HG03439 (cell line): ENCODE results near the gene FZD2.
"Not testable (repeated sequence)": the region's sequence is repeated elsewhere in the genome, so short reads cannot be mapped to it uniquely, and the experiment has no call there.

ENCODE experiments used
- ATAC-seq: cut with Tn5 transposase; IDR thresholded peaks from one replicate; pipeline ENCODE4 v1.9.1; 2021; ENCODE audit warnings: mild to moderate bottlenecking, moderate library complexity; ENCODE audit not compliant: unreplicated experiment

FZD2 gene

DNA sequence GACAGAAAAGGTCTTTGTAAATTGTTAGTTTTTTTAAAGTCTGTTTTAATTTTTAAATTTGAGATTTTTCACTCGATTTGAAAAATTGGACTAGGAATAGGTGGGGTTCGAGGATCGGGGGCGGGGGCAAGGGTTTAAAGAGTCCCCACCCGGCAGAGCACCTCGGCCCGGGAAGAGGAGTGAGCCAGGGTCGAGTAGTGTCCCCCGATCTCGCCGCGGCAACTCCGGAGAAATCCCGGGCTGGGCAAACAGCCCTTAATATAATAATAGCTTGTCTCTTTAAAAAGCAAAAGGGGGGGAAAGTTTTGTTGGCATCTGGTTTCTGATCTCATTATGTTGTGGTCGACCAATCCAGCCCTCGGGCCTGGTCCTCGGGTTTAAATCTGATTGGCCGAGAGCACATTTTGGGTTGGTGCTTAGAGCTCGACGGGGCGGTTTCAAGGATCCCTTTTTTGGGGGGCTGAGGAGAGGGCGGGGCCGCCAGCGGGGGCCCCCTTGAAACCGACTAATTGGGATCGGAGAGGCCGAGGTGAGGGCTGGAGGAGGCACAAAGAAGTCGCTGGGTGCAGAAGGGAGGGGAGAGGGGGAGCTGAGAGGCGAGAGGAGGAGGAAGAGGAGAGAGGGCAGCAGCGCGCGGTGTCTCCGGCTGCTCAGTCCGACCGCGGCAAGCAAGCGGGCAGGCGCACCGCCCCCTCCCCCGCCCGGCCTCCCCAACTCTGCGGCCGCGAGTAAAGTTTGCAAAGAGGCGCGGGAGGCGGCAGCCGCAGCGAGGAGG lies at the start of gene FZD2:
Gene FZD2 (plus strand): TSS at position 653 of the 775 bp plus-strand sequence. CDS start 205 bp downstream, outside the sequence.
- ATAC-seq = peak; percentile 66

GRCh38 chr17:44511241-44512134 lies 45.8 kb upstream of the FZD2 start:
- ATAC-seq = not testable (repeated sequence)

DNA sequence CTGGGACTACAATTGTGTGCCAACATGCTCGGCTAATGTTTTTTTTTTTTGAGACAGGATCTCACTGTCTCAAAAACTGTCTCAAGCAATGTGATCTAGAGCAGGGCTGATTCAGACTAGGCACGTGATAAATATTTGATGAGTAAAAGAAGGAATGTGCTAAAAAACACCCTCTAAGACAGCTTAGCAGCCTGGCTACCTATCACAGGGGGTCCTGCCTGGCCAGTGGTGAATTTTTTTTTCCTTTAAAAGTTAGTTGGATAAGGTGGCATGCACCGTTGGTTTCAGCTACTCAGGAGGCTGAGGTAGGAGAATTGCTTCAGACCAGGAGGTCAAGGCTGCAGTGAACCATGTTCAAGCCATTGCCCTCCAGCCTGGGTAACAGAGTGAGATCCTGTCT lies 39.3 kb upstream of the FZD2 start:
- no peak for ATAC-seq

DNA sequence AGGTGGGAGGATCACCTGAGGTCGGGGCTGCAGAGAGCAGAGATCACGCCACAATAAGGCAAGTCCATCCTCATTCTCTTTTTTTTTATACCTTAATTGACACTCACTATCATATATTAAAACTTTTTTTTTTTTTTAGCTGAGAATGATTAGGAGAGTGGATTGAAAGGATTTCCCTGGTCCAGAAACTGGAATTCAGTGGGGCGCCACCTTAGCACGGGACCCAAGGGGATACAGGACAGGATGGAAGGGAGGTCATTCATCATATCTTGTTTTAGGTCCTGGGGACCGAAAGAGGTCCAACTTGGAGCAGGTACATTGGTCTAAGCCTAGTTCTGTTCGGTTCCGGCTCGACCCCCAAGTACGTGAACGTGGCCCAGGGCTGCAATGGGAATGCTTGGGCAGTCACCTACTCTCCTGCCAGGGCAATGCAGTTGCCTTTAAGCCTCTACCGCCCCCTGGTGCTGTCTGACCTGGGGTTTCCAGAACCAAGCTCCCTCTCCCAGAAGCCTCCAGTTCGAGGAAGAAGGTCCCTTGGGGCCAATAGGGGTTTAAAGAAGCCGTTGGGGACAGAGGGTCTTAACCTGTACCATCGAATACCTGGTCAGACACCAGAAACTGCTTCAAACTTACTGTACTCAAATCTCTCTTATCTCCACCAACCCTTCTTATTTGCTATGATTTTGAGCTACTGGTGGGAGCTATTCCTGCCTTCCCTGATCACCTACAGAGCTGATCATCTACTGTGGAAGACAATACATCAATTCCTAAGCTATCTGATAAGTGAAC lies 34.2 kb upstream of the FZD2 start:
- ATAC-seq = no peak

GRCh38 chr17:44523672-44523972 lies 33.7 kb upstream of the FZD2 start:
- no peak for ATAC-seq

- no peak for ATAC-seq
Measured at GRCh38 chr17:44527102-44527501, 30.2 kb upstream of the FZD2 start.

DNA sequence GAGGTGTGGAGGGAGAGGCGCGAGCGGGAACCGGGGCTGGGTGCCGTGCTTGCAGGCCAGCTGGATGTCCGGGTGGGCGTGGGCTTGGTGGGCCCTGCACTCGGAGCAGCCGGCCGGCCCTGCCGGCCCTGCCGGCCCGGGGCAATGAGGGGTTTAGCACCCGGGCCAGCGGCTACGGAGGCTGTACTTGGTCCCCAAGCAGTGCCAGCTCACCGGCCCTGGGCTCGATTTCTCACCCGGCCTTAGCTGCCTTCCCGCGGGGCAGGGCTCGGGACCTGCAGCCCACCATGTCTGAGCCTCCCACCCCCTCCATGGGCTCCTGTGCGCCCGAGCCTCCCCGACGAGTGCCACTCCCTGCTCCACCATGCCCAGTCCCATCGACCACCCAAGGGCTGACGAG lies 29.3 kb upstream of the FZD2 start:
- no peak for ATAC-seq

GRCh38 chr17:44529864-44530263 lies 27.4 kb upstream of the FZD2 start:
- no peak for ATAC-seq

DNA sequence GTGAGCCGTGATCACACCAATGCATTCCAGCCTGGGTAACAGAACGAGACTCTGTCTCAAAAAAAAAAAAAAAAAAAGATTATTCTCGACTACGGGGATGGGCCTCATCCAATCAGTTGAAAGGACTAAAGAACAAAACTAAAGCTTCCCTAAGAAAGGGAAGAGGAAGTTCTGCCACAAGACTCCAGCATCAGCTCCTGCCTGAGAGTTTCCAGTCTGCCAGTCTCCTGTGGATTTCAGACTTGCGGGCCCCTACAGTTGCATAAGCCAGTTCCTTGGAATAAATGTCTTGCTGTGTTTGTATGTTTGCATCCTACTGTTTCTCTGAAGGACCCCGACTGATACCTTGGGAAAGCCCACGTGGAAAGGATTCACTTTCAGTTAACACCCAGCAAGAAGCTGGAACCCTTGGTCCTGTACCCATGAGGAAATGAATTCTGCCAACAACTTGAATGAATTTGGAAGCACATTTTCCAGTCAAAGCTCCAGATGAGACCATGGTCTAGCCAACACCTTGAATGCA lies 26.3 kb upstream of the FZD2 start:
- ATAC-seq = no peak

- no peak for ATAC-seq
Measured at GRCh38 chr17:44533533-44534246, 23.6 kb upstream of the FZD2 start.

GRCh38 chr17:44536090-44536953 lies 21.0 kb upstream of the FZD2 start:
- ATAC-seq = no peak

DNA sequence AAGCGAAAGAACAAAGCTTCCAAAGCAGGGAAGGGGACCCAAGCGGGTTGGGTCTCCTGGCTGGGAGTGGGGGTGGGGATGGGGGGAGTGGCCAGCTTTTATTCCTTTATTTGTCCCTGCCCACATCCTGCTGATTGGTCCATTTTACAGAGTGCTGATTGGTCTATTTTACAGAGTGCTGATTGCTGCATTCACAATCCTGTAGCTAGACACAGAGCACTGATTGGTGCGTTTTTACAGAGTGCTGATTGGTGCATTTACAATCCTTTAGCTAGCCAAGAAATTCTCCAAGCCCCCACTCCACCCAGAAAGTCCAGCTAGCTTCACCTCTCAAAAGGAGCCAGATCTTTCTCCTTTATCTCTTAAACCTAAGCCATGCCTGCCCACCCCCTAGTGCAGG lies 19.4 kb upstream of the FZD2 start:
- not testable (repeated sequence) for ATAC-seq

DNA sequence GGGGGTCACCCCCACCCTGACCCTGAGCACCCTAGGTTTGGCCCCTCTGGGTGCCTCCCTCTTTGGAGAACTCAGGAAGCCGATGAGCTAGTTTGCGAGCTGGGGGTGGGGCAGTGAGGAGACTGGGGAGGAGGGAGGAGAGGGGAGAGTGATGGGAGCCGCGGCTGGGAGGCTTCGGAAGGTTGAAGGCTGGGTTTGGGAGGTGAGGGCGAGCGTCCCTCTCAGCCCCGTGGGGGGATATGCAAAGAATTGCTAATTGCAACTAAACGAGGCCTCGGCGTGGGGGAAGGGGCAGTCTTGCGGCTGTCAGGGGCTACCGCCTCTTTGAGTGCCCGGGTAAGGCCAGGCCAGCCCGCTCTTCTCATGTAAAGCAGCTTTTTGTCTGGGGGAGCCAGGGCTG lies 17.6 kb upstream of the FZD2 start:
- ATAC-seq = no peak

- ATAC-seq = no peak
Measured at GRCh38 chr17:44540246-44541084, 16.8 kb upstream of the FZD2 start.

- ATAC-seq = no peak
Measured at GRCh38 chr17:44541884-44542581, 15.3 kb upstream of the FZD2 start.

- ATAC-seq = no peak
Measured at GRCh38 chr17:44543213-44543904, 13.9 kb upstream of the FZD2 start.

- no peak for ATAC-seq
Measured at GRCh38 chr17:44543905-44544523, 13.3 kb upstream of the FZD2 start.
